K562 (cell line): Measurements from ENCODE around the gene MARCKSL1. TPM values are rescaled to one million over a fixed set of nuclear protein-coding genes. Genes with fewer than 3 reads are reported as not detected.

Source experiments
- AFF4 ChIP-seq: sonication (generic); formaldehyde crosslinking; IDR thresholded peaks from 2 replicates; pipeline ENCODE4 v1.8.0; 2023; ENCODE audit warnings: mild to moderate bottlenecking, missing genetic modification reagents
- BRCA1 ChIP-seq, 2 experiments: fragments of 450-650 bp in 1 of 2; sonication (generic) in 1 of 2; formaldehyde crosslinking in 1 of 2; IDR thresholded peaks; 2 replicates each; pipeline versions ENCODE4 v1.5.0 to v1.6.1; 2017 to 2020; ENCODE audit warnings: mild to moderate bottlenecking in 1 of 2, missing genetic modification reagents in 1 of 2
- HDAC6 ChIP-seq: IDR thresholded peaks from 2 replicates; pipeline ENCODE4 v1.6.1; 2012; ENCODE audit warnings: low read depth, mild to moderate bottlenecking, control low read depth, inconsistent platforms, low read length, moderate library complexity
- HDGF ChIP-seq: fragments of 450-650 bp; IDR thresholded peaks from 2 replicates; pipeline ENCODE4 v1.6.1; 2016
- MED1 ChIP-seq: sonication (generic); formaldehyde crosslinking; IDR thresholded peaks from 2 replicates; pipeline ENCODE4 v1.8.1; 2023; ENCODE audit warnings: missing genetic modification reagents, borderline replicate concordance
- NR2C2 ChIP-seq, 2 experiments: fragments of 200-800 bp in 1 of 2; sonication (Bioruptor generic) in 1 of 2; sonication (generic) in 1 of 2; formaldehyde crosslinking in 1 of 2; IDR thresholded peaks; 2 replicates each; pipeline versions ENCODE4 v1.6.1 to v1.8.0; 2016 to 2022; ENCODE audit warnings: mild to moderate bottlenecking in 1 of 2, missing compliant biosample characterization in 1 of 2, missing genetic modification characterization in 1 of 2, missing genetic modification reagents in 1 of 2
- POLR2AphosphoS5 ChIP-seq: IDR thresholded peaks from 2 replicates; pipeline ENCODE4 v1.6.1; 2011; ENCODE audit warnings: mild to moderate bottlenecking, low read depth, low read length, moderate library complexity; ENCODE audit not compliant: control insufficient read depth, insufficient read depth
- PRPF4 ChIP-seq: fragments of 200-400 bp; formaldehyde crosslinking; IDR thresholded peaks from one replicate; pipeline ENCODE4 v1.6.1; 2017; ENCODE audit warnings: low read length, low read depth, mild to moderate bottlenecking; ENCODE audit not compliant: insufficient read depth, poor library complexity, severe bottlenecking
- SIN3B ChIP-seq: fragments of 450-650 bp; IDR thresholded peaks from 2 replicates; pipeline ENCODE4 v1.6.1; 2017; ENCODE audit warnings: low read depth, mild to moderate bottlenecking, moderate library complexity
- TGIF2 ChIP-seq: sonication (generic); formaldehyde crosslinking; IDR thresholded peaks from 2 replicates; pipeline ENCODE4 v1.8.1; 2022; ENCODE audit warnings: mild to moderate bottlenecking, missing genetic modification reagents, moderate library complexity
- ZNF431 ChIP-seq: sonication (generic); formaldehyde crosslinking; IDR thresholded peaks from 2 replicates; pipeline ENCODE4 v1.8.0; 2022; ENCODE audit warnings: mild to moderate bottlenecking, missing genetic modification reagents
- polyA plus RNA-seq, 8 experiments: library from polyadenylated mRNA; depleted of rRNA in 4 of 8; stranded (reverse) in 5 of 8; unstranded in 3 of 8; fragments of >200 nt; fragmentation: Nextera tagmentation in 2 of 8; fragmentation: Illumina TruSeq in 1 of 8; extraction: Ambion mirVana in 2 of 8; extraction: Trizol in 1 of 8; gene quantifications; 2 replicates each; pipeline versions ENCODE4 v1.2.1 to v1.2.3, GENCODE V29; 2011 to 2014; ENCODE audit warnings: inconsistent platforms in 1 of 8, missing spikeins in 1 of 8
- total RNA-seq, 7 experiments: library from RNA; depleted of rRNA in 6 of 7; stranded (reverse); fragments of >200 nt in 6 of 7; fragmentation: Illumina TruSeq in 2 of 7; extraction: Trizol in 2 of 7; gene quantifications; 2 replicates each; pipeline versions ENCODE4 v1.2.1 to v1.2.3, GENCODE V29; 2011 to 2021; ENCODE audit warnings: low replicate concordance in 1 of 7
- TF ChIP-seq, protein P1 (sequence below), 2 experiments: fragments of 450-650 bp in 1 of 2; sonication (generic) in 1 of 2; formaldehyde crosslinking; conservative IDR thresholded peaks; 2 replicates each; pipeline versions ENCODE4 v1.4.0 to v1.8.1; 2020 to 2022; ENCODE audit warnings: mild to moderate bottlenecking in 1 of 2, missing genetic modification reagents in 1 of 2
- TF ChIP-seq, protein P2 (sequence below): sonication (generic); formaldehyde crosslinking; IDR thresholded peaks from 2 replicates; pipeline ENCODE4 v1.8.0; 2022; ENCODE audit warnings: mild to moderate bottlenecking, missing genetic modification reagents

The MARCKSL1 gene
- total and polyA plus RNA-seq, 9 of the 15 experiments (the other 6 are each of a cell fraction or from before 2014, with no cell fraction given) = 14.7 to 325 (median 155) TPM

GRCh38 chr1:32334274-32334861, 1.7 kb downstream of the MARCKSL1 start (continued):
- TF ChIP-seq, protein P1, sequence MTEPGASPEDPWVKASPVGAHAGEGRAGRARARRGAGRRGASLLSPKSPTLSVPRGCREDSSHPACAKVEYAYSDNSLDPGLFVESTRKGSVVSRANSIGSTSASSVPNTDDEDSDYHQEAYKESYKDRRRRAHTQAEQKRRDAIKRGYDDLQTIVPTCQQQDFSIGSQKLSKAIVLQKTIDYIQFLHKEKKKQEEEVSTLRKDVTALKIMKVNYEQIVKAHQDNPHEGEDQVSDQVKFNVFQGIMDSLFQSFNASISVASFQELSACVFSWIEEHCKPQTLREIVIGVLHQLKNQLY (CRISPR knock-in tag; conservative IDR thresholded peaks at IDR 0.05) = no peak
- TF ChIP-seq HDAC6 = no peak
- peak; percentile 66; the same call in 1 of the 2 replicates for TF ChIP-seq POLR2AphosphoS5
- TF ChIP-seq AFF4 (CRISPR knock-in tag) = peak; percentile 7; the same call in 1 of the 2 replicates
- TF ChIP-seq BRCA1 (IDR thresholded peaks at IDR 0.05) = no peak
- TF ChIP-seq BRCA1 (CRISPR knock-in tag; IDR thresholded peaks at IDR 0.05) = 0 out of 2 replicates have a peak, but pooled peaks have one; percentile 30
- no peak for TF ChIP-seq TGIF2 (CRISPR knock-in tag)
- TF ChIP-seq, protein P2, sequence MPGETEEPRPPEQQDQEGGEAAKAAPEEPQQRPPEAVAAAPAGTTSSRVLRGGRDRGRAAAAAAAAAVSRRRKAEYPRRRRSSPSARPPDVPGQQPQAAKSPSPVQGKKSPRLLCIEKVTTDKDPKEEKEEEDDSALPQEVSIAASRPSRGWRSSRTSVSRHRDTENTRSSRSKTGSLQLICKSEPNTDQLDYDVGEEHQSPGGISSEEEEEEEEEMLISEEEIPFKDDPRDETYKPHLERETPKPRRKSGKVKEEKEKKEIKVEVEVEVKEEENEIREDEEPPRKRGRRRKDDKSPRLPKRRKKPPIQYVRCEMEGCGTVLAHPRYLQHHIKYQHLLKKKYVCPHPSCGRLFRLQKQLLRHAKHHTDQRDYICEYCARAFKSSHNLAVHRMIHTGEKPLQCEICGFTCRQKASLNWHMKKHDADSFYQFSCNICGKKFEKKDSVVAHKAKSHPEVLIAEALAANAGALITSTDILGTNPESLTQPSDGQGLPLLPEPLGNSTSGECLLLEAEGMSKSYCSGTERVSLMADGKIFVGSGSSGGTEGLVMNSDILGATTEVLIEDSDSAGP (CRISPR knock-in tag) = peak; percentile 32; the same call in 1 of the 2 replicates
- no peak for TF ChIP-seq PRPF4
- TF ChIP-seq HDGF = no peak
- 0 out of 2 replicates have a peak, but pooled peaks have one; percentile 21 for TF ChIP-seq ZNF431 (CRISPR knock-in tag)
- TF ChIP-seq NR2C2 (CRISPR knock-in tag; IDR thresholded peaks at IDR 0.05) = peak; percentile 30; the same call in 1 of the 2 replicates
- TF ChIP-seq NR2C2 (tag; IDR thresholded peaks at IDR 0.05) = no peak
- no peak for TF ChIP-seq SIN3B
- 0 out of 2 replicates have a peak, but pooled peaks have one; percentile 21 for TF ChIP-seq MED1
